GM12873 (cell line): ENCODE data around the gene SPINDOC.

Experiments
- TF ChIP-seq, protein P1 (sequence below): IDR thresholded peaks from 2 replicates; pipeline ENCODE4 v1.5.1; 2012; ENCODE audit warnings: low read depth, mild to moderate bottlenecking, moderate library complexity, low read length, control low read depth; ENCODE audit not compliant: insufficient read depth; ENCODE audit errors: missing control alignments

SPINDOC gene

GRCh38 chr11:63800921-63801320, 12.3 kb upstream of the SPINDOC start:
- TF ChIP-seq, protein P1, sequence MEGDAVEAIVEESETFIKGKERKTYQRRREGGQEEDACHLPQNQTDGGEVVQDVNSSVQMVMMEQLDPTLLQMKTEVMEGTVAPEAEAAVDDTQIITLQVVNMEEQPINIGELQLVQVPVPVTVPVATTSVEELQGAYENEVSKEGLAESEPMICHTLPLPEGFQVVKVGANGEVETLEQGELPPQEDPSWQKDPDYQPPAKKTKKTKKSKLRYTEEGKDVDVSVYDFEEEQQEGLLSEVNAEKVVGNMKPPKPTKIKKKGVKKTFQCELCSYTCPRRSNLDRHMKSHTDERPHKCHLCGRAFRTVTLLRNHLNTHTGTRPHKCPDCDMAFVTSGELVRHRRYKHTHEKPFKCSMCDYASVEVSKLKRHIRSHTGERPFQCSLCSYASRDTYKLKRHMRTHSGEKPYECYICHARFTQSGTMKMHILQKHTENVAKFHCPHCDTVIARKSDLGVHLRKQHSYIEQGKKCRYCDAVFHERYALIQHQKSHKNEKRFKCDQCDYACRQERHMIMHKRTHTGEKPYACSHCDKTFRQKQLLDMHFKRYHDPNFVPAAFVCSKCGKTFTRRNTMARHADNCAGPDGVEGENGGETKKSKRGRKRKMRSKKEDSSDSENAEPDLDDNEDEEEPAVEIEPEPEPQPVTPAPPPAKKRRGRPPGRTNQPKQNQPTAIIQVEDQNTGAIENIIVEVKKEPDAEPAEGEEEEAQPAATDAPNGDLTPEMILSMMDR = no peak

DNA sequence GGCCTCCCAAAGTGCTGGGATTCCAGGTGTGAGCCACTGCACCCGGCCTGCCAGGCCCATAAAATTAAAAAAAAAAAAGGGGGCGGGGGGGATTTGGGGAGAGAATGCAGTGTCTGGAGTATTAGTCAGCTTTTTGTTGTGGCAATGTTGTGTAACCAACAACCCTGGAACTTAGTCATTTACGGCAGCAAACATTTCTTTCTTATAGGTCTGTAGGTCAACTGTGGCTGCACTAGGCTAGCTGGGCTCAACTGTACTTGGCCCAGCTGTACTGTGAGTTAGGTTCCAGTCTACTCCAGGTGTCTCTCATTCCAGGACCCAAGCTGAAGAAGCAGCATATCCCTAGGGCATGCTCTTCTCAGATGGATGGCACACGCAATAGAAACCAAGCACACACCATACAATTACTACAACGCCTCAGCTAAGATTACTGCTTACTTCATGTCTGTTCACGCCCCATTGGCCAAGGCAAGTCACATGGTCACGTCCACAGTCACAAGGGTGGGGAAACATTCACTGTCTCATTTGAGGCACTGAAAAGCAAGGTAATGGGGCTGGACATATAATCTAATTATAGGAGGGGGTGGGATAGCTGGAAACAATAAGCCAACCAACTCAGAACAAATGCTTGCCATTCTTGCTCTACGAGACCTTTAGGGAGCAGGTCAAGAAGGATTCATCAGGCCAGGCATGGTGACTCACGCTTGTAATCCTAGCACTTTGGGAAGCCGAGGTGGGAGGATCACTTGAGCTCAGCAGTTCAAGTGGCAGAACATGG, 10.4 kb upstream of the SPINDOC start:
- TF ChIP-seq, protein P1 = no peak

DNA sequence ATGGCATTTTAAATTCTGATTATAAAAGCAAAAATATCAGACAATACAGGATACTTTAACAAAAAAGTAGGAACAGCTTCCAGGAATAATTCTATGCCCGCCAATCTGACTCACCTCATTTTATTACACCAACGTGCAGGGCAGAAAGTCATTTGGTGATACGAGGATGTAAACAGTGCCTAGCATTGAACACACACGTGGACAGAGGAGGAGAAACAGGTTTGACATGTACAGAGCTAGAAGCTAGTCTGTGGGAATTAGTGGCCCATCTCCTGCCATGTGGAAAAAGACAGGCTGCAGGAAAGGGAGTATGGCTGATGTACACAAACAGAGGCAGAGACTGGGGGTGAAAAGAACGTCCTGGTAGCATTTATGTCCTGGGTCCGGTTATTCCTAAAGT, 9.0 kb upstream of the SPINDOC start:
- TF ChIP-seq, protein P1 = no peak

DNA sequence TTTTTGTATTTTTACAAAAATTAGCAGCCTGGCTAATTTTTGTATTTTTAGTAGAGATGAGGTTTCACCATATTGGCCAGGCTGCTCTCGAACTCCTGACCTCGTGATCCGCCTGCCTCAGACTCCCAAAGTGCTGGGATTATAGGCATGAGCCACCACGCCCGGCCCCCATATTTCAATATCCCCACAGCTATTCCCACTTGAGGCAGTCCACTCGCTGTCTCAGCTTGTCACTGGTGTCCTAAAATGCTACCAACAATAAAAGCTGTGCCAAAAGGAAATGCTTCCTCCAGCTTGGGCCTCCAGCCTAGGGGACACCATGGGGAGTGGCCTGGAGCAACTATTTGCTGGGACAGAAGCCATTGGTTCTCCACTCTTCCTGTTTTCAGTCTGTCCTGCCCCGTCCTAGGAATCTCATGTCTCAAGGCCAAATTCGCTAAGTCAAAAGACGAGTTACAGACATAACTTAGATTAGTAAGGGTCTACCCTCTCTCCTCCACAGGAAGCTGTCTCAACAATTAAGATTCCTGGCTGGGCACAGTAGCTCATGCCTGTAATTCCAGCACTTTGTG, 7.3 kb upstream of the SPINDOC start:
- TF ChIP-seq, protein P1 = no peak

DNA sequence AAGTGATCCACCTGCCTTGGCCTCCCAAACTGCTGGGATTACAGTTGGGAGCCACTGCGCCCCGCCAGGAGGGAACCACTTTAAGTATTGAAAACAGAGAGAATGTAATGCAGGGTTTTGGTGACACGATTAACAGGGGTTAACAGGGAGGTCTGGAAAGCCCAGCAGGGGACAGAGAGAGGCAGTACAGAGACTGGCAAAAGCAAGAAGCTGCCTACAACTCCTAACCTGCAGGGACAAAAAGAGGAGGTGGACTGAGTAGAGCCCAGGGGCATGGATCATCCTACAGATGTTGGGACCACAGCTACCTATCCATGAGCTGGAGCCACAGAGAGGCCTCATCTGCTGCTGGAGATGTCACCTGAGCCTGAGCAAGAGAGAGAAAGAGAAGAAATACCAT, 1.7 kb upstream of the SPINDOC start:
- TF ChIP-seq, protein P1 = no peak

DNA sequence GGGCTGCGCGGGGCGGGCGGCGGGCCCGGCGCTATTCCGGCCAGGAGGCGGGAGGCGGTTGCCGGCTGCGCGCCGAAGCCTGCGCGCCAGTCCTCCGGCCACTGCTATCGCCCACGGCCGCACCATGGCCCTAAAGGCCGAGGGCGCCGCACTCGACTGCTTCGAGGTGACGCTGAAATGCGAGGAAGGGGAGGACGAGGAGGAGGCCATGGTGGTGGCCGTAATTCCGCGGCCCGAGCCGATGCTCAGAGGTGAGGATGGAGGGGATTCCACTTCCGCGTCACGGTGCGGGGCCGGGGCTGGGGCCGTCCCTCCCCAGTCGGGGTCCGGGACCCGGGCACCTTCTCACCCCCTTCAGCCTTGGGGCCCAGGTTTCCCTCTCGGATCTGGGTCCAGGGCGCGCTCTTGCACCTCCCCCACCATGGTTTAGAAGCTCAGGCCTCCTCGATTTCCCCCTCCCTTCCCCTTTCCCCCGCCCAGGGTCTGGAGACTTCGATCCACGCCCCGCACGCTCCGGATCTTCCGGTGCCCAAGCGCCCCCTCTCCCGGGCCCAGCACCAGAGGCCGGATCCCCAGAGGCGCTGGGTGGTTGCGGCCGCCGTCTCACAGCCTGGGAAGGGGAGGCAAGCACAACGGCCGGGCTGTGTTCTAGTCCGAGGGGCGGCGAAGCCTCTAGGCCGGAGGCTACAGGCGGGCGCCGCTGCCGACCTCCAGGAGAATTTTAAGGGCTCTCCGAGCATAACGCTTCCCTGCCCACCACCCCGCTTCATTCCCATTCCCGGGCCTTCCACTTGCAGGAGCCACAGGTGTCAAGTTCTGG, 517 bp downstream of the SPINDOC start:
- TF ChIP-seq, protein P1 = no peak

DNA sequence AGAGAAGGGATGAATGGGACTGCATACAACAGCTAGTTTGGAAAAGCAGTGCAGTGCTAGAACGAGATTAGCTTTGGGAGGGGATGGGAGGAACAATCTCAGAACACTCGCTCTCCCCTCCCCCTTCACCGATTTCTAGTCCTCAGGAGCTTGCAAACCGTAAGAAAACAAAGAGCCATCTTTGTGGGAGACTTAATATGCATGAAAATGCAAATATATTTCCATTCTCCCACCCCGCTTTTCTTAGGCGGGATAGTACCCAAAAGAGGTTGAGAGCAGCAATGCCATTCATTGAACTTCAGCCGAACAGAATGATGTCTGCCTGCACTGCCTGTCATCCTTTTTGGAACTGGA, 1.1 kb downstream of the SPINDOC start:
- TF ChIP-seq, protein P1 = no peak
